Uterine smooth muscle cell (primary cell): ENCODE results near the gene NDUFC1. TPM values are rescaled to one million over a fixed set of nuclear protein-coding genes. Genes with fewer than 3 reads are reported as not detected.

ENCODE experiments used
- total RNA-seq: library from RNA; depleted of rRNA; stranded (reverse); fragments of >200 nt; gene quantifications from 2 replicates; pipeline ENCODE4 v1.2.3, GENCODE V29; 2014

The NDUFC1 gene
- total RNA-seq, result 27.2 and 29.1 TPM in 2 replicates

GRCh38 chr4:139301821-139302611 is at the start of gene NDUFC1:
Gene NDUFC1, minus strand, starts transcription at chr4:139302477. Its CDS starts 6,679 bp downstream, at chr4:139295798.

GRCh38 chr4:139301113-139301820 is 1.0 kb downstream of the NDUFC1 start, which contains the start of gene NAA15:
Gene NAA15, plus strand, starts transcription at chr4:139301505. Its CDS starts 273 bp downstream, at chr4:139301778.

GRCh38 chr4:139279760-139280620 is 22.3 kb downstream of the NDUFC1 start, which contains the start of gene MGARP:
Gene MGARP, minus strand, starts transcription at chr4:139280225. Its CDS starts 67 bp downstream, at chr4:139280158.

Other genes starting within 250 kb of the NDUFC1 start
- 30.0 and 32.5 TPM in 2 replicates for gene ELF2, start 125.3 kb downstream of the NDUFC1 start, total RNA-seq
- gene MGARP, start 22.3 kb downstream of the NDUFC1 start, total RNA-seq, result 3.1 and 8.0 TPM in 2 replicates
- 35.1 and 45.3 TPM in 2 replicates for gene NAA15, start 972 bp downstream of the NDUFC1 start, total RNA-seq
- gene RAB33B, start 151.6 kb upstream of the NDUFC1 start, total RNA-seq, result 11.2 and 20.2 TPM in 2 replicates